SK-N-SH (cell line): ENCODE data around the gene NHS.

Experiments
- TF ChIP-seq, protein P1 (sequence below): fragments of 200-600 bp; sonication (generic); IDR thresholded peaks from 2 replicates; pipeline ENCODE4 v1.6.1; 2017; ENCODE audit warnings: antibody characterized with exemption, mild to moderate bottlenecking, moderate library complexity
- TF ChIP-seq, protein P2 (sequence below): fragments of 150-350 bp; IDR thresholded peaks from 2 replicates; pipeline ENCODE4 v1.6.1; 2016; ENCODE audit warnings: mild to moderate bottlenecking, low read depth, low read length

DNA sequence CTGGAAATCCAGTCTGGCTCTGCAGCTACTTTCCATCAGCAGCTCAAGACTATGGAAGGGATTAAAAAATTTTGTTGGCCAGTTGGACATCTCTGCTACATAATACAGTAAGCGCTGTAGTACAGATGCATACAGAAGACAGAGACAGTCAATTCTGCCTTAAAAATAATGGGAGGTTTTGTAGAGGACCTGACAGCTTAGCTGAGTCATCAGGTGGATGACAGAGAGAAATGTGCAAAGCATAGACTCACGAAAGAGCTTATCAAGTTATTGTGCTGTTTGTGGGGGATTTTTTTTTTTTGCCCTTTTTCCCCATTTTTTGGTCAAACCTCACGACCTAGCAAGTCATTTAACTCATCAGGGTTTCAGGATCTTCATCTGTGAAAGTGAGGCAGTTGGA, 213.3 kb downstream of the NHS start:
- TF ChIP-seq, protein P1, sequence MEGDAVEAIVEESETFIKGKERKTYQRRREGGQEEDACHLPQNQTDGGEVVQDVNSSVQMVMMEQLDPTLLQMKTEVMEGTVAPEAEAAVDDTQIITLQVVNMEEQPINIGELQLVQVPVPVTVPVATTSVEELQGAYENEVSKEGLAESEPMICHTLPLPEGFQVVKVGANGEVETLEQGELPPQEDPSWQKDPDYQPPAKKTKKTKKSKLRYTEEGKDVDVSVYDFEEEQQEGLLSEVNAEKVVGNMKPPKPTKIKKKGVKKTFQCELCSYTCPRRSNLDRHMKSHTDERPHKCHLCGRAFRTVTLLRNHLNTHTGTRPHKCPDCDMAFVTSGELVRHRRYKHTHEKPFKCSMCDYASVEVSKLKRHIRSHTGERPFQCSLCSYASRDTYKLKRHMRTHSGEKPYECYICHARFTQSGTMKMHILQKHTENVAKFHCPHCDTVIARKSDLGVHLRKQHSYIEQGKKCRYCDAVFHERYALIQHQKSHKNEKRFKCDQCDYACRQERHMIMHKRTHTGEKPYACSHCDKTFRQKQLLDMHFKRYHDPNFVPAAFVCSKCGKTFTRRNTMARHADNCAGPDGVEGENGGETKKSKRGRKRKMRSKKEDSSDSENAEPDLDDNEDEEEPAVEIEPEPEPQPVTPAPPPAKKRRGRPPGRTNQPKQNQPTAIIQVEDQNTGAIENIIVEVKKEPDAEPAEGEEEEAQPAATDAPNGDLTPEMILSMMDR = no peak
- TF ChIP-seq, protein P2, sequence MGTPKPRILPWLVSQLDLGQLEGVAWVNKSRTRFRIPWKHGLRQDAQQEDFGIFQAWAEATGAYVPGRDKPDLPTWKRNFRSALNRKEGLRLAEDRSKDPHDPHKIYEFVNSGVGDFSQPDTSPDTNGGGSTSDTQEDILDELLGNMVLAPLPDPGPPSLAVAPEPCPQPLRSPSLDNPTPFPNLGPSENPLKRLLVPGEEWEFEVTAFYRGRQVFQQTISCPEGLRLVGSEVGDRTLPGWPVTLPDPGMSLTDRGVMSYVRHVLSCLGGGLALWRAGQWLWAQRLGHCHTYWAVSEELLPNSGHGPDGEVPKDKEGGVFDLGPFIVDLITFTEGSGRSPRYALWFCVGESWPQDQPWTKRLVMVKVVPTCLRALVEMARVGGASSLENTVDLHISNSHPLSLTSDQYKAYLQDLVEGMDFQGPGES = no peak
